ENCODE measurements around the gene GDPD4. TPM values are rescaled to one million over a fixed set of nuclear protein-coding genes. Genes with fewer than 3 reads are reported as not detected.

Gene GDPD4
- total RNA-seq, 4 donors from 2014 or later = not detected

GRCh38 chr11:77299528-77299993, 1.9 kb downstream of the GDPD4 start:
- no peaks in the 10 kb centered on the region for H3K4me1 ChIP-seq
- intact Hi-C loops (cut with DNase I; ENCODE audit: low total_unique reads) = no loop called here
- in situ Hi-C loops (cut with MboI; ENCODE audit: low sequenced_read_pairs in 4 of 4) = no loop called here

GRCh38 chr11:77294040-77294439, 7.4 kb downstream of the GDPD4 start:
- ATAC-seq (no peak), DNase-seq (no peak)
- in situ Hi-C loops (cut with MboI; ENCODE audit: low sequenced_read_pairs in 4 of 4) = no loop called here
- intact Hi-C loops (cut with DNase I; ENCODE audit: low total_unique reads) = no loop called here
- no peaks in the 10 kb centered on the region for H3K4me1 ChIP-seq
- H3K4me3 ChIP-seq = no peak overlapping the region
- TF ChIP-seq CTCF (IDR thresholded peaks at IDR 0.05 in 4 of 5, conservative IDR thresholded peaks at IDR 0.05 in 1 of 5) (no peak), POLR2A (IDR thresholded peaks at IDR 0.05) (no peak)
- no peak overlapping the region for H3K27ac ChIP-seq
- H3K27me3 ChIP-seq = no peaks in the 10 kb centered on the region
- no peaks in the 10 kb centered on the region for H3K9me3 ChIP-seq
- no peaks in the 10 kb centered on the region for H3K36me3 ChIP-seq

More at GRCh38 chr11:77299528-77299993, 1.9 kb downstream of the GDPD4 start:
- peak in 1 of 2 donors; percentile 52 for ATAC-seq
- no peak for DNase-seq
- Histone ChIP-seq H3K4me3 (no peak overlapping the region), H3K27ac (no peak overlapping the region), H3K9me3 (no peaks in the 10 kb centered on the region), H3K27me3 (no peaks in the 10 kb centered on the region), H3K36me3 (no peaks in the 10 kb centered on the region)
- TF ChIP-seq CTCF (IDR thresholded peaks at IDR 0.05 in 4 of 5, conservative IDR thresholded peaks at IDR 0.05 in 1 of 5) (no peak), POLR2A (IDR thresholded peaks at IDR 0.05) (no peak)

- DNase-seq (no peak), ATAC-seq (no peak)
- Histone ChIP-seq H3K4me1 (no peaks in the 10 kb centered on the region), H3K36me3 (no peaks in the 10 kb centered on the region), H3K4me3 (no peak overlapping the region), H3K9me3 (no peaks in the 10 kb centered on the region), H3K27me3 (no peaks in the 10 kb centered on the region), H3K27ac (no peak overlapping the region)
- in situ Hi-C loops (cut with MboI; ENCODE audit: low sequenced_read_pairs in 4 of 4) = no loop called here
- intact Hi-C loops (cut with DNase I; ENCODE audit: low total_unique reads) = no loop called here
- TF ChIP-seq POLR2A (IDR thresholded peaks at IDR 0.05) = no peak
- TF ChIP-seq CTCF (IDR thresholded peaks at IDR 0.05 in 4 of 5, conservative IDR thresholded peaks at IDR 0.05 in 1 of 5) = no peak
Observed at GRCh38 chr11:77289737-77290136, 11.7 kb downstream of the GDPD4 start.

- in situ Hi-C loops (cut with MboI; ENCODE audit: low sequenced_read_pairs in 4 of 4) = no loop called here
- TF ChIP-seq POLR2A (IDR thresholded peaks at IDR 0.05) = no peak
- TF ChIP-seq CTCF (IDR thresholded peaks at IDR 0.05 in 4 of 5, conservative IDR thresholded peaks at IDR 0.05 in 1 of 5) = no peak
Observed at GRCh38 chr11:77287615-77288273, 13.7 kb downstream of the GDPD4 start.

GRCh38 chr11:77287136-77287535, 14.3 kb downstream of the GDPD4 start:
- H3K4me1 ChIP-seq = no peaks in the 10 kb centered on the region
- H3K36me3 ChIP-seq = no peaks in the 10 kb centered on the region
- no peak overlapping the region for H3K4me3 ChIP-seq
- no peaks in the 10 kb centered on the region for H3K27me3 ChIP-seq
- intact Hi-C loops (cut with DNase I; ENCODE audit: low total_unique reads) (no loop called here), in situ Hi-C loops (cut with MboI; ENCODE audit: low sequenced_read_pairs in 4 of 4) (no loop called here)
- no peak for ATAC-seq
- TF ChIP-seq POLR2A (IDR thresholded peaks at IDR 0.05) (no peak), CTCF (IDR thresholded peaks at IDR 0.05 in 4 of 5, conservative IDR thresholded peaks at IDR 0.05 in 1 of 5) (no peak)
- DNase-seq = no peak
- no peaks in the 10 kb centered on the region for H3K9me3 ChIP-seq
- no peak overlapping the region for H3K27ac ChIP-seq

More at GRCh38 chr11:77287615-77288273, 13.7 kb downstream of the GDPD4 start:
- DNase-seq (no peak), ATAC-seq (no peak)
- no peaks in the 10 kb centered on the region for H3K4me1 ChIP-seq
- H3K9me3 ChIP-seq = no peaks in the 10 kb centered on the region
- H3K4me3 ChIP-seq = no peak overlapping the region
- no peak overlapping the region for H3K27ac ChIP-seq
- intact Hi-C loops (cut with DNase I; ENCODE audit: low total_unique reads) = no loop called here
- no peaks in the 10 kb centered on the region for H3K27me3 ChIP-seq
- H3K36me3 ChIP-seq = no peaks in the 10 kb centered on the region
